Osteoblast (primary cell): ENCODE measurements around the gene REL. TPM values are rescaled to one million over a fixed set of nuclear protein-coding genes. Genes with fewer than 3 reads are reported as not detected.

Experiments used
- DNase-seq: peaks from one replicate; pipeline ENCODE4 v3.0.0; 2011; ENCODE audit warnings: low spot score, mixed read lengths; ENCODE audit not compliant: insufficient read length; ENCODE audit errors: missing footprints
- H2AFZ ChIP-seq: 2 replicates; pipeline ENCODE4 v1.6.0; 2011; ENCODE audit warnings: mild to moderate bottlenecking, low read length
- H3K27ac ChIP-seq: 2 replicates; pipeline ENCODE4 v1.5.1; 2011; ENCODE audit warnings: mild to moderate bottlenecking, low read depth, low read length, moderate library complexity
- H3K27me3 ChIP-seq: 2 replicates; pipeline ENCODE4 v1.6.0; 2012; ENCODE audit warnings: mild to moderate bottlenecking, control low read depth, inconsistent platforms, low read length, moderate library complexity; ENCODE audit not compliant: insufficient read depth
- H3K36me3 ChIP-seq: 2 replicates; pipeline ENCODE4 v1.5.1; 2011; ENCODE audit warnings: mild to moderate bottlenecking, low read length, control low read depth, moderate library complexity; ENCODE audit not compliant: insufficient read depth
- H3K4me1 ChIP-seq: 2 replicates; pipeline ENCODE4 v1.5.1; 2011; ENCODE audit warnings: mild to moderate bottlenecking, low read length, control low read depth, moderate library complexity; ENCODE audit not compliant: insufficient read depth
- H3K4me2 ChIP-seq: 2 replicates; pipeline ENCODE4 v1.6.0; 2011; ENCODE audit warnings: mild to moderate bottlenecking, low read length; ENCODE audit not compliant: insufficient read depth
- H3K4me3 ChIP-seq: fragments of 200-600 bp; sonication (generic); 3 replicates; pipeline ENCODE4 v1.5.1; 2012; ENCODE audit warnings: mild to moderate bottlenecking, low read length, inconsistent platforms; ENCODE audit not compliant: insufficient read depth
- H3K79me2 ChIP-seq: 2 replicates; pipeline ENCODE4 v1.6.0; 2012; ENCODE audit warnings: mild to moderate bottlenecking, low read length, control low read depth, inconsistent platforms; ENCODE audit not compliant: insufficient read depth
- H3K9me3 ChIP-seq: 2 replicates; pipeline ENCODE4 v1.5.1; 2011; ENCODE audit warnings: low read depth, low read length, control low read depth
- H4K20me1 ChIP-seq: 2 replicates; pipeline ENCODE4 v1.6.0; 2012; ENCODE audit warnings: mild to moderate bottlenecking, low read length, control low read depth; ENCODE audit not compliant: insufficient read depth
- CTCF ChIP-seq: IDR thresholded peaks from 2 replicates; pipeline ENCODE4 v1.5.1; 2011; ENCODE audit warnings: mild to moderate bottlenecking, low read depth, low read length, moderate library complexity; ENCODE audit errors: extremely low read depth
- total RNA-seq: library from RNA; depleted of rRNA; stranded (reverse); fragments of >200 nt; gene quantifications from 2 replicates; pipeline ENCODE4 v1.2.3, GENCODE V29; 2012

REL gene
- 6.2 and 6.8 TPM in 2 replicates for total RNA-seq

GRCh38 chr2:60881047-60881932 is at the start of gene REL:
Gene REL, plus strand, starts transcription at chr2:60881574. Its CDS starts 267 bp downstream, at chr2:60881841.
- Histone ChIP-seq H3K4me3 (peak within 1 kb of the TSS; percentile 96), H2AFZ (peak within 1 kb of the TSS; percentile 93), H3K79me2 (peaks cover 35% of the 10 kb centered on the region), H3K4me1 (peaks cover 17% of the 10 kb centered on the region), H3K9me3 (no peaks in the 10 kb centered on the region), H3K27me3 (no peaks in the 10 kb centered on the region), H4K20me1 (peaks cover 3% of the 10 kb centered on the region), H3K36me3 (no peaks in the 10 kb centered on the region), H3K4me2 (peak within 1 kb of the TSS; percentile 95), H3K27ac (peak within 1 kb of the TSS; percentile 97)
- no peak for TF ChIP-seq CTCF
- DNase-seq = peak; percentile 99

GRCh38 chr2:60831921-60832320 is 49.5 kb upstream of the REL start:
- Histone ChIP-seq H3K36me3 (no peaks in the 10 kb centered on the region), H3K4me1 (no peaks in the 10 kb centered on the region), H3K27me3 (peaks cover 37% of the 10 kb centered on the region), H2AFZ (no peak overlapping the region), H4K20me1 (no peaks in the 10 kb centered on the region), H3K4me2 (no peak overlapping the region), H3K79me2 (no peaks in the 10 kb centered on the region), H3K4me3 (no peak overlapping the region), H3K27ac (no peak overlapping the region), H3K9me3 (no peaks in the 10 kb centered on the region)
- no peak for DNase-seq
- TF ChIP-seq CTCF = no peak

GRCh38 chr2:60832621-60833020 is 48.8 kb upstream of the REL start:
- H3K27ac ChIP-seq = no peak overlapping the region
- H3K27me3 ChIP-seq = peaks cover 37% of the 10 kb centered on the region
- no peak for DNase-seq
- no peaks in the 10 kb centered on the region for H3K79me2 ChIP-seq
- H3K9me3 ChIP-seq = no peaks in the 10 kb centered on the region
- H4K20me1 ChIP-seq = no peaks in the 10 kb centered on the region
- H3K4me2 ChIP-seq = no peak overlapping the region
- no peak for TF ChIP-seq CTCF
- no peaks in the 10 kb centered on the region for H3K36me3 ChIP-seq
- no peak overlapping the region for H3K4me3 ChIP-seq
- no peak overlapping the region for H2AFZ ChIP-seq
- H3K4me1 ChIP-seq = no peaks in the 10 kb centered on the region

GRCh38 chr2:60834270-60834717 is 47.1 kb upstream of the REL start:
- no peak for TF ChIP-seq CTCF
- H3K79me2 ChIP-seq = no peaks in the 10 kb centered on the region
- H4K20me1 ChIP-seq = no peaks in the 10 kb centered on the region
- no peak overlapping the region for H2AFZ ChIP-seq
- H3K9me3 ChIP-seq = no peaks in the 10 kb centered on the region
- peaks cover 37% of the 10 kb centered on the region for H3K27me3 ChIP-seq
- no peaks in the 10 kb centered on the region for H3K36me3 ChIP-seq
- no peak for DNase-seq
- no peak overlapping the region for H3K4me3 ChIP-seq
- no peak overlapping the region for H3K27ac ChIP-seq
- H3K4me2 ChIP-seq = no peak overlapping the region
- no peaks in the 10 kb centered on the region for H3K4me1 ChIP-seq
